HEK293T (cell line): ENCODE data around the gene LRRC45.

Experiments
- BHLHE40 ChIP-seq: fragments of 450-650 bp; IDR thresholded peaks from 2 replicates; pipeline ENCODE4 v1.6.1; 2016; ENCODE audit warnings: mild to moderate bottlenecking, moderate library complexity, borderline replicate concordance
- CTBP1 ChIP-seq: fragments of 450-650 bp; IDR thresholded peaks from 2 replicates; pipeline ENCODE4 v1.6.1; 2016; ENCODE audit warnings: borderline replicate concordance
- ELF4 ChIP-seq: fragments of 450-650 bp; IDR thresholded peaks from 2 replicates; pipeline ENCODE4 v1.6.1; 2017; ENCODE audit warnings: antibody characterized with exemption
- FOXK2 ChIP-seq: fragments of 450-650 bp; IDR thresholded peaks from 2 replicates; pipeline ENCODE4 v1.6.1; 2016; ENCODE audit warnings: mild to moderate bottlenecking
- NFRKB ChIP-seq: fragments of 450-650 bp; IDR thresholded peaks from 2 replicates; pipeline ENCODE4 v1.6.1; 2016; ENCODE audit warnings: mild to moderate bottlenecking, moderate library complexity
- PKNOX1 ChIP-seq: fragments of 450-650 bp; IDR thresholded peaks from 2 replicates; pipeline ENCODE4 v1.6.1; 2016
- SP1 ChIP-seq: fragments of 450-650 bp; IDR thresholded peaks from 2 replicates; pipeline ENCODE4 v1.6.1; 2017
- SUZ12 ChIP-seq: fragments of 450-650 bp; IDR thresholded peaks from 2 replicates; pipeline ENCODE4 v1.6.1; 2016; ENCODE audit warnings: mild to moderate bottlenecking
- ZNF384 ChIP-seq: fragments of 450-650 bp; IDR thresholded peaks from 2 replicates; pipeline ENCODE4 v1.6.1; 2016

- TF ChIP-seq FOXK2, result no peak
- TF ChIP-seq NFRKB, result no peak
- no peak for TF ChIP-seq PKNOX1
- TF ChIP-seq CTBP1, result no peak
- no peak for TF ChIP-seq SUZ12
- no peak for TF ChIP-seq BHLHE40
- TF ChIP-seq ZNF384, result no peak
- TF ChIP-seq ELF4, result no peak
- TF ChIP-seq SP1, result no peak
Observed at GRCh38 chr17:82007228-82007494, 15.9 kb upstream of the LRRC45 start.
